ENCODE results near the gene PALS2. TPM values are rescaled to one million over a fixed set of nuclear protein-coding genes. Genes with fewer than 3 reads are reported as not detected.

The PALS2 gene
- total RNA-seq, 1 experiment from 2014 or later = 48.2 TPM

- TF ChIP-seq REST (IDR thresholded peaks at IDR 0.05; ENCODE audit: insufficient read depth in 1 of 2, low read depth in 2 of 2, low read length in 1 of 2) (no peak), POLR2AphosphoS5 (IDR thresholded peaks at IDR 0.05; ENCODE audit: low read depth, low read length) (no peak), TCF7L2 (IDR thresholded peaks at IDR 0.05; ENCODE audit: low read depth, low read length) (no peak)
- intact Hi-C loops (cut with micrococcal nuclease; ENCODE audit: unreplicated experiment) (no loop called here), in situ Hi-C loops (cut with HindIII; ENCODE audit: low pct_unique_long_range_greater_than_20kb, low sequenced_read_pairs) (no loop called here)
- Histone ChIP-seq H3K27ac (ENCODE audit: low read length) (no peak overlapping the region), H3K36me3 (ENCODE audit: control insufficient read depth, insufficient read depth, low read length) (no peaks in the 10 kb centered on the region), H3K4me3 (ENCODE audit: low read depth in 2 of 2, low read length in 2 of 2) (no peak overlapping the region), H3K27me3 (ENCODE audit: control insufficient read depth, insufficient read depth, low read length) (no peaks in the 10 kb centered on the region), H3K4me1 (ENCODE audit: control insufficient read depth, insufficient read depth, low read length) (no peaks in the 10 kb centered on the region), H3K9me3 (ENCODE audit: control insufficient read depth, insufficient read depth, low read depth, low read length) (peaks cover 4% of the 10 kb centered on the region; the same call in 1 of the 2 replicates)
- ATAC-seq (no peak), DNase-seq (ENCODE audit: low read depth, low spot score) (no peak)
- BruUV-seq (replicated peaks) = no TSS peak
- ChIA-PET POLR2A (no interaction called here), CTCF (no interaction called here)
These were observed 36.3 kb downstream of the PALS2 start for GRCh38 chr7:24609570-24609969.

GRCh38 chr7:24611130-24611529 lies 37.9 kb downstream of the PALS2 start:
- POLR2A ChIA-PET = no interaction called here
- CTCF ChIA-PET = no interaction called here
- ATAC-seq (no peak), DNase-seq (ENCODE audit: low read depth, low spot score) (no peak)
- Histone ChIP-seq H3K36me3 (ENCODE audit: control insufficient read depth, insufficient read depth, low read length) (no peaks in the 10 kb centered on the region), H3K9me3 (ENCODE audit: control insufficient read depth, insufficient read depth, low read depth, low read length) (peaks cover 6% of the 10 kb centered on the region; the same call in 1 of the 2 replicates), H3K4me3 (ENCODE audit: low read depth in 2 of 2, low read length in 2 of 2) (no peak overlapping the region), H3K27ac (ENCODE audit: low read length) (no peak overlapping the region), H3K27me3 (ENCODE audit: control insufficient read depth, insufficient read depth, low read length) (no peaks in the 10 kb centered on the region), H3K4me1 (ENCODE audit: control insufficient read depth, insufficient read depth, low read length) (no peaks in the 10 kb centered on the region)
- BruUV-seq (replicated peaks) = no TSS peak
- intact Hi-C loops (cut with micrococcal nuclease; ENCODE audit: unreplicated experiment) = no loop called here
- TF ChIP-seq POLR2AphosphoS5 (IDR thresholded peaks at IDR 0.05; ENCODE audit: low read depth, low read length) (no peak), TCF7L2 (IDR thresholded peaks at IDR 0.05; ENCODE audit: low read depth, low read length) (no peak), SIN3A (IDR thresholded peaks at IDR 0.05; ENCODE audit: borderline replicate concordance, insufficient read depth, low read depth, low read length) (no peak), REST (IDR thresholded peaks at IDR 0.05; ENCODE audit: insufficient read depth in 1 of 2, low read depth in 2 of 2, low read length in 1 of 2) (no peak), CTCF (IDR thresholded peaks at IDR 0.05) (no peak)
- in situ Hi-C loops (cut with HindIII; ENCODE audit: low pct_unique_long_range_greater_than_20kb, low sequenced_read_pairs) = no loop called here

Data from Panc1 (cell line).